Measurements from ENCODE around the gene SHROOM1.

The SHROOM1 gene

DNA sequence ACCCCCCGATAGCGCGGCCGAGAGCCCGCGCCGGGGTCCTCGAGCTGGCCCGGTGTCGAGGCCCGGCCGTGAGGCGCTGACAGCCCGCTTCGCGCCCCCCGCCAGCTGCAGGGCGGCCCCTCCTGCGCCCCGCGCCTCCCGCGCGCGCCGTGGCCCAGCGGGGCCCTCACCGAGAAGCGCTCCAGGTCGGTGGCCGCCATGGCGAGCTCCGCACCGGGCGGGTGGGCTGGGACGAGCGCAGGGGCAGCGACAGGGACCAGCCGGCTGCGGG is 53.6 kb downstream of the SHROOM1 start:
- DNase-seq (ENCODE audit: low read depth), result no peak

- DNase-seq (ENCODE audit: low read depth), result no peak
Measured at GRCh38 chr5:132776131-132776937, 54.1 kb downstream of the SHROOM1 start.

DNA sequence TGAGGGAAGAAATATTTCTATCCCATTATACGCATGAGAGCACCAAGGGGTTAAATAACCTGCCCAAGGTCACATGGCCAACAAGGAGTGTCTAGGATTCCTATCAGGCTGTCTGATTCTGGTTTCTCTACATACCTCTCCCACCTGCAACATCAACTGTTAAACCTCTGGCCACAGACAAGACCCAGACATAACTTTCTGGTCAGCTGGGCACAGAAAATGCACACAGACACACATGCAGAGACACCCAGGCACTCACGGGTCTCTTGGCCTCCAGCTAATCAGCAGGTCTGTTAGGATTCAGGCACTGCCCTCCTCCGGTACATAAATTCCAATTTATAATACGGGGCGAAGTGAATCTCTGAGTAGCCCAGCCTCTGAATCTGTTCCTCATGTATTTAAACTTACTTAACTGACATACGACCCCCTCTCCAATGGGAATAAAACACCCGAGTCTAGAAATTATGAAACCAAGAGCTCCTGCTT is 54.9 kb downstream of the SHROOM1 start:
- no peak for DNase-seq (ENCODE audit: low read depth)

- DNase-seq (ENCODE audit: low read depth), result no peak
Measured at GRCh38 chr5:132774896-132775295, 55.6 kb downstream of the SHROOM1 start.

GRCh38 chr5:132774406-132774805 is 56.0 kb downstream of the SHROOM1 start:
- DNase-seq (ENCODE audit: low read depth), result no peak

DNA sequence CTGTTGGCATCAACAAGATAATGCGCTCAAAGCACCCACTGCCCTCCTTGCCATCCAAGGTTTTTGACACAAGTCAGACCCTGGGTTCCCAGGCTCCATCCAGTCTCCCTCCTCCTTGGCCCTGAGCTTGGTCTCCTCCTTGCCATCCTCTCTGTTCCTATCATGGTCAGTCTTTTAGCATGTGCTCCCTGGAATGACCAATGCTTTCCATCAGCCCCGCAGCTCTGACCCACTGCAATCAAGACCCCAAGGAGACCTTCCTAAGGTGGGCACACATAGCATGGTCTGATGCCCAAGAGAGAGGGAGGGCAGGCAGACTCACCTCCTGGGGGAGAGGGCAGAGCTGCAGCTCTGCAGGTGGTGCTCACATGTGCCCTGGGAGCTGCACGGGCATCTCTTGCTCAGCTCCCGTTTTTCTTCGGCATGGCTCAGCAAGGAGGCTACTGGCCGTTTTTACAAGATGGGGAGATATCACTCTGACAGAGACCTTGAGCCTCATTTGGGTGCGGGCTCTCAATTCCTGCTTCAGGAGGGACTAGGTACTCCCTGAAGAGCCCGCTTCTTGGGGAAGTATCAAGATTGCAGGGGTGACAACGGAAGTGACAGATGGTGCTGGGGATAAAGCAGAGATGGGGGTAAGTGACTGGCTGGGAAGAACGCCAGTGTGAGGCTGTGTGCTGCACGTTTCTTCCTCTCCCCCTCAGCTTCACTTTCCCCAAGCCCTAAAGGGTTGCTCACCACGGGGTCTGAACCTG is 56.7 kb downstream of the SHROOM1 start:
- DNase-seq (ENCODE audit: low read depth), result no peak

DNA sequence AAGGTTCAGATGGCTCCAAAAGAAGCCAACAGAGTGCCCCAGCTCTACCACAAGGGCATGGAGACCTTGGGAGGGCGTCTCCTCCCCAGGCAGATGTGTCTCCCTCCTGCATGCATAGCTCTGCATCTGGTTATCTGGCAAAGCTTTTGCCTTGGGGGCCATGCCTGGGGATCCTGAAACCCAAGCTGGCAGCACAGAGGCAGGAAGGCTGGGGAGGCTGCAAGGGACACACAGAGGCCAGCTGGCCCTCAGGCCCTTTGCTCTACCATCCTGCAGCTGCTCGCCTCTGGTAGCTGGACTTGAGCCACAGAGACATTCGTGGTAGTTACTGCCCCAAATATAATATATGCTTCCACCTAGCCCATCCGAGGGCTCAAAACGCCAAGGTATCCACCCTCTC is 57.3 kb downstream of the SHROOM1 start:
- DNase-seq (ENCODE audit: low read depth), result no peak

GRCh38 chr5:132772291-132773070 is 58.0 kb downstream of the SHROOM1 start:
- no peak for DNase-seq (ENCODE audit: low read depth)

All from GM04504 (cell line).